Lung (tissue), 12 donors: ENCODE results near the gene DAAM2. TPM values are rescaled to one million over a fixed set of nuclear protein-coding genes. Genes with fewer than 3 reads are reported as not detected.

Source experiments
- ATAC-seq: fragments of 200-7000 bp; cut with Tn5 transposase; one replicate; pipeline ENCODE4 v1.9.1; 2020; ENCODE audit warnings: moderate number of reproducible peaks; ENCODE audit not compliant: insufficient read depth, low FRiP score
- DNase-seq, 3 donors: peaks; one replicate each; pipeline ENCODE4 v3.0.0-alpha.2; 2013 to 2017
- H3K27ac ChIP-seq, 2 donors: one replicate each; pipeline ENCODE4 v1.5.1; 2013; ENCODE audit warnings: mild to moderate bottlenecking in 2 of 2, moderate library complexity in 2 of 2, control low read depth in 1 of 2, inconsistent platforms in 1 of 2, low read depth in 1 of 2, low read length in 1 of 2
- H3K27me3 ChIP-seq, 3 donors: one replicate each; pipeline ENCODE4 v1.5.1; 2013; ENCODE audit warnings: low read length in 2 of 3; ENCODE audit not compliant: control insufficient read depth in 3 of 3, insufficient read depth in 3 of 3
- H3K36me3 ChIP-seq, 4 donors: one replicate each; pipeline ENCODE4 v1.5.1; 2013; ENCODE audit warnings: low read length in 4 of 4, mild to moderate bottlenecking in 1 of 4, moderate library complexity in 1 of 4; ENCODE audit not compliant: control insufficient read depth in 4 of 4, insufficient read depth in 4 of 4
- H3K4me1 ChIP-seq, 5 donors: one replicate each; pipeline ENCODE4 v1.5.1; 2013; ENCODE audit warnings: low read length in 5 of 5, mild to moderate bottlenecking in 2 of 5, moderate library complexity in 1 of 5; ENCODE audit not compliant: control insufficient read depth in 5 of 5, insufficient read depth in 5 of 5
- H3K4me3 ChIP-seq: one replicate; pipeline ENCODE4 v1.5.1; 2013; ENCODE audit warnings: mild to moderate bottlenecking, control low read depth, moderate library complexity
- H3K9ac ChIP-seq, 2 donors: one replicate each; pipeline ENCODE4 v1.5.1; 2013; ENCODE audit warnings: low read length in 2 of 2, control low read depth in 1 of 2; ENCODE audit not compliant: insufficient read depth in 1 of 2
- H3K9me3 ChIP-seq, 4 donors: one replicate each; pipeline ENCODE4 v1.5.1; 2013; ENCODE audit warnings: low read length in 3 of 4, mild to moderate bottlenecking in 1 of 4, moderate library complexity in 1 of 4; ENCODE audit not compliant: control insufficient read depth in 4 of 4, insufficient read depth in 3 of 4
- WGBS, 2 donors: extraction: QIAGEN DNeasy Blood & Tissue Kit; methylation state at CpG; one replicate each; pipeline ENCODE4 v1.1.7; 2013; 5-methylcytosine and 5-hydroxymethylcytosine counted together
- polyA plus RNA-seq, 2 donors: library from polyadenylated mRNA; stranded (reverse); fragments of 200-250 nt; gene quantifications; one replicate each; pipeline ENCODE4 v1.2.1, GENCODE V29; 2013
- total RNA-seq, 2 donors: library from RNA; depleted of rRNA in 1 of 2; stranded (reverse); fragments of >200 nt in 1 of 2; gene quantifications; one replicate each; pipeline ENCODE4 v1.2.1, GENCODE V29; 2014 to 2021
- TF ChIP-seq, protein P1 (sequence below): IDR thresholded peaks from 2 replicates; pipeline ENCODE4 v1.5.1; 2012; ENCODE audit warnings: mild to moderate bottlenecking; ENCODE audit errors: control extremely low read depth, extremely low read depth
- donor health status: control.
- donor health status: control.
- donor health status: Bipolar disorder and iron deficiency.
- donor health status: healthy.
- donor health status: DM: yes; HTN: yes; CAD: no.

DAAM2 gene
- total and polyA plus RNA-seq, 4 donors: 13.6 to 43.0 (median 28.5) TPM

DNA sequence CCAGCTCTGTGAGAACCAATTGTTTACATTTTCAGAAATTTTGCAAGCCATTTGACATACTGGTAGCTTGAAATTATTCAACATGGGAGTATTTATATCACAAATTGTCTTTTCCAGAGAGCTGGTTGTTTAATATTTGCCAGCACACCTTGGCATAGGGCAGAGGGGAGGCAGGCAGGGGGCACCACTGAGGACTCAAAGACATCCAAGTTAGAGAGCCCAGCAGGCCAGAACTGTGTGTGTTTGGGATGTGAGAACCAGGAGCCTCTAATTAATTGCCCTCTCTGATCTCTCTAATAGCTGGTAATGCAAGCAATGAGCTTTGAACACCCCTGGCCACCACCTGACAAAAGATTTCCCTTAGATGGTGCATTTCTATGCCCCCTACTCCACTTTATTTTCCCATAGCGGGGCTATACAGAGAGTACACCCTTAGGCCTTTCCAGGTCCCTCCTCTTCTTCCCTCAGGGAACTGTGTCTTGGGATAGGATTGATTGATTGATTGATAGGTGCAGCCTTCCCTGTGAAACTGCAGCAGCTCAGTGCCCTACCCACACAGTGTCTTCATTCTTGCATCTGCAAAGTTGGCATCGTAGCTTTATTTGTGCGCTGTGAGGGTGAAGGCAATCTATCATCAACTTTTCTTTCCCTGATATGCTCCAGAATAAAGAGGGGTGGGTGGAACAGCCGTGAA is 112.9 kb downstream of the DAAM2 start:
- Histone ChIP-seq H3K27ac (no peak overlapping the region), H3K4me3 (no peak overlapping the region), H3K36me3 (peaks cover 4 to 24% (median 13%) of the 10 kb centered on the region in 4 donors), H3K9me3 (no peaks in the 10 kb centered on the region), H3K4me1 (no peaks in the 10 kb centered on the region), H3K27me3 (no peaks in the 10 kb centered on the region), H3K9ac (no peak overlapping the region)
- WGBS, 2 donors: 75 to 82% methylated on average over 4 of the region's 4 CpGs
- DNase-seq: no peak
- TF ChIP-seq, protein P1, sequence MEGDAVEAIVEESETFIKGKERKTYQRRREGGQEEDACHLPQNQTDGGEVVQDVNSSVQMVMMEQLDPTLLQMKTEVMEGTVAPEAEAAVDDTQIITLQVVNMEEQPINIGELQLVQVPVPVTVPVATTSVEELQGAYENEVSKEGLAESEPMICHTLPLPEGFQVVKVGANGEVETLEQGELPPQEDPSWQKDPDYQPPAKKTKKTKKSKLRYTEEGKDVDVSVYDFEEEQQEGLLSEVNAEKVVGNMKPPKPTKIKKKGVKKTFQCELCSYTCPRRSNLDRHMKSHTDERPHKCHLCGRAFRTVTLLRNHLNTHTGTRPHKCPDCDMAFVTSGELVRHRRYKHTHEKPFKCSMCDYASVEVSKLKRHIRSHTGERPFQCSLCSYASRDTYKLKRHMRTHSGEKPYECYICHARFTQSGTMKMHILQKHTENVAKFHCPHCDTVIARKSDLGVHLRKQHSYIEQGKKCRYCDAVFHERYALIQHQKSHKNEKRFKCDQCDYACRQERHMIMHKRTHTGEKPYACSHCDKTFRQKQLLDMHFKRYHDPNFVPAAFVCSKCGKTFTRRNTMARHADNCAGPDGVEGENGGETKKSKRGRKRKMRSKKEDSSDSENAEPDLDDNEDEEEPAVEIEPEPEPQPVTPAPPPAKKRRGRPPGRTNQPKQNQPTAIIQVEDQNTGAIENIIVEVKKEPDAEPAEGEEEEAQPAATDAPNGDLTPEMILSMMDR: no peak
- no peak for ATAC-seq

DNA sequence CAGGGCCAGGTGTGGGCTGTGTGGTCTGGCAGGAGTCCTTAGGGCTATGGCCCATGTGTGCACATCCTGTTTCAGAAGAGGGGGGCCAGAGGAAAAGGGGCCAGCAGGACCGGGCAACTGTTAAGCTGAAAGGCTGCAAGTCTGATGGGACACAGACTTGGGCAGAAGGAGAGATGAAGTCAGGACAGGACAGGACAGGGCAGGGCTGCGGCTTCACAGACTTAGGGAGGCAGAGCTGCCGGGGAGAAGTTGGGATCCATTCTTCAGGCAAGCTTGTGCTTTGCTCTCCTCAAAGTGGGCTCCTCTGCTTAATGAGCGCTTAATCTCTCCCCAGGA is 113.4 kb downstream of the DAAM2 start:
- no peaks in the 10 kb centered on the region for H3K27me3 ChIP-seq
- DNase-seq: no peak
- H3K27ac ChIP-seq: peak overlapping the region in 1 of 2 donors; percentile 41
- TF ChIP-seq, protein P1: no peak
- H3K9ac ChIP-seq: no peak overlapping the region
- H3K9me3 ChIP-seq: no peaks in the 10 kb centered on the region
- H3K4me1 ChIP-seq: no peaks in the 10 kb centered on the region
- 80 to 97% methylated on average over 4 of the region's 4 CpGs for WGBS, 2 donors
- no peak for ATAC-seq
- H3K36me3 ChIP-seq: peaks cover 7 to 24% (median 11%) of the 10 kb centered on the region in 4 donors
- no peak overlapping the region for H3K4me3 ChIP-seq

DNA sequence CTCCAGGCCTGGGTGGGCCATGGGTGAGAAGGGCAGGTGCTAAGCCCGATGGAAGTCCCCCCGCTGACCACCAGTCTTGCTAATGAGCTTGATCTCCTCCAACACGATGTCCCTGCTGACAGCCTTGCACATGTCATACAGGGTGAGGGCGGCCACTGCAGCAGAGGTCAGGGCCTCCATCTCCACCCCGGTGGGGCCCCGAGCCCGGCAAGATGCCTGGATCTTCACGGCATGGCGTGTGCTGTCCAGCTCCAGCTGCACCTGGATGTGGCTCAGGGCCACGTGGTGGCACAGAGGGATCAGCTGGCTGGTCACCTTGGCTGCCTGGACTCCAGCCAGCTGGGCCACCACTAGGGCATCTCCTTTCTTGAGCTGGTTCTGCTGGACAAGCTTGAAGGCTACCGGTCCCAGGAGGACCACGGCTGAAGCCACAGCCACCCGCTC is 114.2 kb downstream of the DAAM2 start:
- no peaks in the 10 kb centered on the region for H3K9me3 ChIP-seq
- H3K4me1 ChIP-seq: no peaks in the 10 kb centered on the region
- H3K36me3 ChIP-seq: peaks cover 4 to 19% (median 10%) of the 10 kb centered on the region in 4 donors
- WGBS, 2 donors: 86 to 92% methylated on average over 13 of the region's 13 CpGs
- H3K27ac ChIP-seq: no peak overlapping the region
- no peaks in the 10 kb centered on the region for H3K27me3 ChIP-seq
- H3K4me3 ChIP-seq: no peak overlapping the region
- DNase-seq (no peak), ATAC-seq (no peak)
- H3K9ac ChIP-seq: no peak overlapping the region
- TF ChIP-seq, protein P1: no peak
